ENCODE measurements around the gene CDC16. TPM values are rescaled to one million over a fixed set of nuclear protein-coding genes. Genes with fewer than 3 reads are reported as not detected.

CDC16 gene
- total and polyA plus RNA-seq, 2 of the 13 experiments (the other 11 are each of a cell fraction or from before 2014, with no cell fraction given) = 24.2 to 60.9 TPM

DNA sequence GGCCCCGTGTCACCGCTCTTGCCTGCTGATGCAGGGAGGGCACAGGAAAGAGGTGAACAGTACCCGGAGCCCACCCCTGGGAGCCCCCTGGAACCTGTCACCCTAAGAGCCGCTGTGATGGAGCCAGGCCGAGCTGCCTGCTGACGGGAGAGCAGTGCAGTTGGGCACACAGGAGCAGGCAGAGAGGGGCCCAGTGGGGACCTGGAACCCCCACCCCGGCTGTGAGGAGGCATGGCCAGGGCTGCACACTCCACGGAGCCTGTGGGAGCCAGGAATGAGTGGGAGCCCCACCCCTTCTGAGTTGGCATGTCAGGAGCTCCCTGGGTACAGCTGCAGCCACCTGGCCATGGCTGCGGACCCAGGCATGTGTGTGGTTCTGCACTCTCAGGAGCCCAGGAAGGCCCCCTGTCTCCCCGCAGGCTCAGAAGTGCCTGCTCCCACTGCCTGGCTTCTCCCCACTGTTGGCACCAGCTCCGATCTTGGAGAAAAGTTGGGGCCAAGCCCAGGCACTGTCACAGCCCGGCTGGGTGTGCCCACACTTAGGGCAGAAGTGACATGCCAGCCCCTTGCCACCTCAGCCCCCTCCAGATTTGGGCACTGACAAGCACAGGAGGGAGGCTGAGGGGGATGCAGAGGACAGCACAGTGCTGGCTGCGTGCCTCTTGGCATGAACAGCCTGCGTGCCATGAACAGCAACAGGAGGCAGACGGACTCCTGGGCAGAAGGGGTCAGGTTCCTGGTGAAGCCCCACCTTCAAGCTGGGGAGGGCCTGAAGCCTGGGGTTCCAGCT lies 49.3 kb upstream of the CDC16 start:
- H3K36me3 ChIP-seq (replicated peaks in 1 of 2; ENCODE audit: control insufficient read depth in 1 of 2, insufficient read depth in 2 of 2, low read length in 2 of 2) = no peaks in the 10 kb centered on the region
- no TSS peak for BruUV-seq (replicated peaks)
- H4K20me1 ChIP-seq (ENCODE audit: insufficient read depth, low read length) = no peaks in the 10 kb centered on the region
- in situ Hi-C loops (cut with HindIII; ENCODE audit: extremely low pct_ligation_motif_present, low pct_unique_long_range_greater_than_20kb) = no loop called here
- H3K4me2 ChIP-seq (ENCODE audit: low read depth, low read length) = no peak overlapping the region
- ATAC-seq = no peak; the same call in 2 of the 3 replicates
- ChIA-PET POLR2A (no interaction called here), CTCF (ENCODE audit: low intra/inter-chr PET ratio, low total read pairs) (no interaction called here)
- no peak overlapping the region for H3K4me3 ChIP-seq (replicated peaks in 1 of 3; ENCODE audit: insufficient read depth in 1 of 3, low read depth in 2 of 3, low read length in 3 of 3)
- no peak overlapping the region for H3K27ac ChIP-seq (ENCODE audit: extremely low read length, insufficient read depth, low read length)
- intact Hi-C loops (cut with micrococcal nuclease; ENCODE audit: unreplicated experiment) = no loop called here
- H3K9me3 ChIP-seq (ENCODE audit: low read length) = peaks cover 4% of the 10 kb centered on the region; the same call in 1 of the 2 replicates
- FAIRE-seq = no peak
- H3K4me1 ChIP-seq (ENCODE audit: insufficient read depth, low read length) = no peaks in the 10 kb centered on the region
- peaks cover 2 to 22% of the 10 kb centered on the region in 2 experiments; a peak in 3 of 5 replicates for H3K27me3 ChIP-seq (ENCODE audit: control insufficient read depth in 1 of 2, insufficient read depth in 2 of 2, low read length in 2 of 2)
- DNase-seq (ENCODE audit: low spot score) = no peak
- no peak overlapping the region for H2AFZ ChIP-seq (ENCODE audit: low read length)
- no peaks in the 10 kb centered on the region for H3K79me2 ChIP-seq (ENCODE audit: insufficient read depth, low read length)
- no peak overlapping the region for H3K9ac ChIP-seq (ENCODE audit: insufficient read depth, low read depth, low read length)
- no CpG with 5 or more reads among the region's 15 CpGs for WGBS (ENCODE audit: low lambda C conversion rate)
- TF ChIP-seq ZNF546 (CRISPR knock-in tag; conservative IDR thresholded peaks at IDR 0.05) (no peak), RXRA (CRISPR knock-in tag; IDR thresholded peaks at IDR 0.05) (no peak), XBP1 (CRISPR knock-in tag; IDR thresholded peaks at IDR 0.05) (no peak), SNAPC4 (CRISPR knock-in tag; IDR thresholded peaks at IDR 0.05) (no peak), PHF21A (CRISPR knock-in tag; IDR thresholded peaks at IDR 0.05) (no peak), ZNF253 (CRISPR knock-in tag; IDR thresholded peaks at IDR 0.05; ENCODE audit: borderline replicate concordance) (no peak), ZNF335 (CRISPR knock-in tag; IDR thresholded peaks at IDR 0.05) (no peak), RFXANK (CRISPR knock-in tag; IDR thresholded peaks at IDR 0.05) (no peak), ZSCAN12 (CRISPR knock-in tag; IDR thresholded peaks at IDR 0.05) (no peak), RFX3 (CRISPR knock-in tag; IDR thresholded peaks at IDR 0.05) (no peak), ZC3H4 (CRISPR knock-in tag; IDR thresholded peaks at IDR 0.05; ENCODE audit: borderline replicate concordance) (no peak)
- TF ChIP-seq, protein P1, sequence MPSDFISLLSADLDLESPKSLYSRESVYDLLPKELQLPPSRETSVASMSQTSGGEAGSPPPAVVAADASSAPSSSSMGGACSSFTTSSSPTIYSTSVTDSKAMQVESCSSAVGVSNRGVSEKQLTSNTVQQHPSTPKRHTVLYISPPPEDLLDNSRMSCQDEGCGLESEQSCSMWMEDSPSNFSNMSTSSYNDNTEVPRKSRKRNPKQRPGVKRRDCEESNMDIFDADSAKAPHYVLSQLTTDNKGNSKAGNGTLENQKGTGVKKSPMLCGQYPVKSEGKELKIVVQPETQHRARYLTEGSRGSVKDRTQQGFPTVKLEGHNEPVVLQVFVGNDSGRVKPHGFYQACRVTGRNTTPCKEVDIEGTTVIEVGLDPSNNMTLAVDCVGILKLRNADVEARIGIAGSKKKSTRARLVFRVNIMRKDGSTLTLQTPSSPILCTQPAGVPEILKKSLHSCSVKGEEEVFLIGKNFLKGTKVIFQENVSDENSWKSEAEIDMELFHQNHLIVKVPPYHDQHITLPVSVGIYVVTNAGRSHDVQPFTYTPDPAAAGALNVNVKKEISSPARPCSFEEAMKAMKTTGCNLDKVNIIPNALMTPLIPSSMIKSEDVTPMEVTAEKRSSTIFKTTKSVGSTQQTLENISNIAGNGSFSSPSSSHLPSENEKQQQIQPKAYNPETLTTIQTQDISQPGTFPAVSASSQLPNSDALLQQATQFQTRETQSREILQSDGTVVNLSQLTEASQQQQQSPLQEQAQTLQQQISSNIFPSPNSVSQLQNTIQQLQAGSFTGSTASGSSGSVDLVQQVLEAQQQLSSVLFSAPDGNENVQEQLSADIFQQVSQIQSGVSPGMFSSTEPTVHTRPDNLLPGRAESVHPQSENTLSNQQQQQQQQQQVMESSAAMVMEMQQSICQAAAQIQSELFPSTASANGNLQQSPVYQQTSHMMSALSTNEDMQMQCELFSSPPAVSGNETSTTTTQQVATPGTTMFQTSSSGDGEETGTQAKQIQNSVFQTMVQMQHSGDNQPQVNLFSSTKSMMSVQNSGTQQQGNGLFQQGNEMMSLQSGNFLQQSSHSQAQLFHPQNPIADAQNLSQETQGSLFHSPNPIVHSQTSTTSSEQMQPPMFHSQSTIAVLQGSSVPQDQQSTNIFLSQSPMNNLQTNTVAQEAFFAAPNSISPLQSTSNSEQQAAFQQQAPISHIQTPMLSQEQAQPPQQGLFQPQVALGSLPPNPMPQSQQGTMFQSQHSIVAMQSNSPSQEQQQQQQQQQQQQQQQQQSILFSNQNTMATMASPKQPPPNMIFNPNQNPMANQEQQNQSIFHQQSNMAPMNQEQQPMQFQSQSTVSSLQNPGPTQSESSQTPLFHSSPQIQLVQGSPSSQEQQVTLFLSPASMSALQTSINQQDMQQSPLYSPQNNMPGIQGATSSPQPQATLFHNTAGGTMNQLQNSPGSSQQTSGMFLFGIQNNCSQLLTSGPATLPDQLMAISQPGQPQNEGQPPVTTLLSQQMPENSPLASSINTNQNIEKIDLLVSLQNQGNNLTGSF (CRISPR knock-in tag; IDR thresholded peaks at IDR 0.05) = no peak
- TF ChIP-seq, protein P2, sequence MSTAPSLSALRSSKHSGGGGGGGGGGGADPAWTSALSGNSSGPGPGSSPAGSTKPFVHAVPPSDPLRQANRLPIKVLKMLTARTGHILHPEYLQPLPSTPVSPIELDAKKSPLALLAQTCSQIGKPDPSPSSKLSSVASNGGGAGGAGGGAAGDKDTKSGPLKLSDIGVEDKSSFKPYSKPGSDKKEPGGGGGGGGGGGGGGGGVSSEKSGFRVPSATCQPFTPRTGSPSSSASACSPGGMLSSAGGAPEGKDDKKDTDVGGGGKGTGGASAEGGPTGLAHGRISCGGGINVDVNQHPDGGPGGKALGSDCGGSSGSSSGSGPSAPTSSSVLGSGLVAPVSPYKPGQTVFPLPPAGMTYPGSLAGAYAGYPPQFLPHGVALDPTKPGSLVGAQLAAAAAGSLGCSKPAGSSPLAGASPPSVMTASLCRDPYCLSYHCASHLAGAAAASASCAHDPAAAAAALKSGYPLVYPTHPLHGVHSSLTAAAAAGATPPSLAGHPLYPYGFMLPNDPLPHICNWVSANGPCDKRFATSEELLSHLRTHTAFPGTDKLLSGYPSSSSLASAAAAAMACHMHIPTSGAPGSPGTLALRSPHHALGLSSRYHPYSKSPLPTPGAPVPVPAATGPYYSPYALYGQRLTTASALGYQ (CRISPR knock-in tag; IDR thresholded peaks at IDR 0.05) = no peak
